HG02885 (cell line): ENCODE measurements around the gene INPP5F.
"Not testable (repeated sequence)": the region's sequence is repeated elsewhere in the genome, so short reads cannot be mapped to it uniquely, and the experiment has no call there.

Experiments
- ATAC-seq: cut with Tn5 transposase; IDR thresholded peaks from one replicate; pipeline ENCODE4 v1.9.1; 2021; ENCODE audit warnings: mild to moderate bottlenecking; ENCODE audit not compliant: unreplicated experiment, poor library complexity

Gene INPP5F

DNA sequence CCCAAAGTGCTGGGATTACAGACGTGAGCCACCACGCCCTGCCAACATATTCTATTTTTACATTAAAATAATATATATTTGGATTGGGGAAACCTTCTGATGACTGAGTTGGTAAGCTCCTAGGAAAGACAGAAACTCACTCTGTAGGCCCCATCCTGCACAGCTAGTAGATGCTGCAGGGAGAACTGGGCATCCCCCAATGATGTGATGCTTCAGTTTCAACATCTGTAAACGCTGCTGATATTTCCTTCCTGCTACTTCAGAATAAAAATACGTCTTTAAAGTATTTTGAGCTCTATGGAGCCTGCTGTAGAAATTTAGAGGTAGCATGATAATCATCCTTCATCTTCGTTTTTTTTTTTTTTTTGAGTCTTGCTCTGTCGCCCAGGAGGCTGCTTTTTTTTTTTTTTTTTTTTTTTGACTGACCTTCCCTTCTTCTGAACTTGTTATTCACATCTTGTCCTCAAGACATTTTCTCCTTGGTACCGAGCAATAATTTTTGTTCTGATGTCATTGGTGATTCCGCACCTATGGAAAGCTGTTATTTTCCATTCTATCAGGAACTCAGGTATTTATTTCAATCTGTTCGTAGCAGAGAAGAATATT, 21.8 kb upstream of the INPP5F start:
- ATAC-seq = no peak

DNA sequence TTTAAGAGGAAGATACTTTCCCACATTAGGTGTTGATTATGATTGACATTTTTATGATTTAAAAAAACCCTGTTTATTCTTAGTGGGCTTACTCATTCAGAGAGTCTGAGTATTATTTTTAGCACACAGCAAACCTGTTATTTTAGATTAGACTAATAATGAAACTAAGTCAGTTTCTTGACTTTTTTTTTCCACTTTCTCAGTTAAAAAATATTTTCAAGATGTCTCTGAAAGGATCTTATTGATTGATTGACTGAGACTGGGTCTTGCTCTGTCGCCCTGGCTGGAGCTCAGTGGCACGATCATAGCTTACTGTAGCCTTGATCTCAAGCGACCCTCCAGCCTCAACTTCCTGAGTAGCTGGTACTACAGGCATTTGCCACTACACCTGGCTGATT, 20.4 kb upstream of the INPP5F start:
- peak; percentile 39 for ATAC-seq

DNA sequence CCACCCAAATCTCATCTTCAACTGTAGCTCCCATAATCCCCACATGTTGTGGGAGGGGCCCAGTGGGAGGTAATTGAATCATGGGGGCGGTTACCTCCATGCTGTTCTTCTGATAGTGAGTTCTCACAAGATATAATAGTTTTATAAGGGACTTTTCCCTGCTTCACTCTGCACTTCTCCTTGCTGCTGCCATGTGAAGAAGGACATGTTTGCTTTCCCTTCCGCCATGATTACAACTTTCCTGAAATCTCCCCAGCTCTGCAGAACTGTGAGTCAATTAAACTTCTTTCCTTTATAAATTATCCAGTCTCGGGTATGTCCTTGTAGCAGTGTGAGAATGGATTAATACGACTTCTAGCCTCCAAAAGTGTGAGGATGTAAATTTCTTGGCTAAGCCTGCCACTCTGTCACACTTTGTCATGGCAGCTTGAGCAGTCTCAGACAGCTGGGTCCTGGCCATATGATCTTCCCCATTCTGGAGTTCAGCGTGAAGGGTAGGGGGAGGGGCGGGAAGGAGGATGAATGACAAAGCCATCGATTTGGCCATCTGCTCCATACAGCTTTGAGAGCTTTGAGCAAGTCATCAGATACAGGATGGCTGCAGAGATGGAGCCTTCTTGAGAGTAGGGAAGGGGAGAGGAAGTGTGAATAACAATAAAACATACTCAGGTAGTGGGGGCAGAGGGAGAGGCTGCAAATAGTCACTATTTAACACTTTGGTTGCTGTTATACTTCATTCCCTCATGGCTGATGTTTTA, 19.1 kb upstream of the INPP5F start:
- ATAC-seq = no peak

DNA sequence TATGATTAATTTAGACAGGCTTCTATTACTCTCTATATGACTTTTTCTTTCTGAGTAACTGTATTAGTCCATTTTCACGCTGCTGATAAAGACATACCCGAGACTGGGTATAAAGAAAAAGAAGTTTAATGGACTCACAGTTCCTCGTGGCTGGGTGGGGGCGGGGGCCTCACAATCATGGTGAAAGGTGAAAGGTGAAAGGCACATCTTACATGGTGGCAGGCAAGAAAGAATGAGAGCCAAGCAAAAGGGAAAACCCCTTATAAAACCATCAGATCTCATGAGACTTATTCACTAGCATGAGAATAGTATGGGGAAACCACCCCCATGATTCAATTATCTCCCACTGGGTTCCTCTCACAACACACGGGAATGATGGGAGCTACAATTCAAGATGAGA, 18.5 kb upstream of the INPP5F start:
- not testable (repeated sequence) for ATAC-seq

DNA sequence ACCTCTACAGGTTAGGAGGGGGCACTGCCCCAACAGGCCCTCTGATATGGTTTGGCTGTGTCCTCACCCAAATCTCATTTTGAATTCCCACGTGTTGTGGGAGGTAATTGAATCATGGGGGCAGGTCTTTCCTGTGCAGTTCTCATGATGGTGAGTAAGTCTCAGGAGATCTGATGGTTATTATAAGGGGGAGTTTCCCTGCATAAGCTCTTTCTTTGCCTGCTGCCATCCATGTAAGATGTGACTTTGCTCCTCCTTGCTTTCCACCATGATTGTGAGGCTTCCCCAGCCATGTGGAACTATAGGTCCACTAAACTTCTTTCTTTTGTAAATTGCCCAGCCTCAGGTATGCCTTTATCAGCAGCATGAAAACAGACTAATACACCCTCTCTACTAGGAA, 14.9 kb upstream of the INPP5F start:
- not testable (repeated sequence) for ATAC-seq

DNA sequence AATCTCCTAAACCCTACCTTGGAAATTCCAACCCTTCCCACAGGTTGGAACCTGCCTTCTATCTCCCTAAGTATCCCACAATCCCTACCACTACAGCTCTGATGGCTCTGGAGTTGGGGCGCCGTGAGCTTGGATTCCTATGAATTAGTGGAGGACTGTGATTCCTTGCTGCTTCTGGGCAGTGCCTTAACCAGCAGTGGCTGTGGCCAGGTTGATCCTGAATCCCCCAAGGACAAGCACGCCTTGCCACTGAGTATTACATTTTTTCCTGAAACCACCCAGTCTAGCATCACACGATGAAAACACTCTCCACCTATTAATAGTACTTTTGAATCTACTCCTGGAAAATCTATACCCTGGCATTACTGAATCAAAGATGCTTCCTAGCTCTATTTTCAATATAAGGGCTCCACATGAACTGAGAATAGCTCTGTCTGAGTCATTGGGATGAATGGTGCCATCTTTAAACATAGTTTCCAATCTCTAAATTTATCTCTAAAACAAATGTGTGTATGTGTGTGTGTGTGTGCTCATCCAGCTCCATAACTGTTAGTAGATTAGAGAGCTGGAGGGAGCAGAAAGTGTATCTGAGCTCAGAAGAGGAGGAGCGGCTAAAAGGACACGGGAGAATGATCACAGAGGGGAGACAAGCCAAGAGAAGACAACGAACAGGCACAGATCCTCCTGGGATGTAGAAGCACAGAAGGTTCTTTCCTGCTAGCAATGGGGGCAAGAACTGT, 11.9 kb upstream of the INPP5F start:
- ATAC-seq = no peak

DNA sequence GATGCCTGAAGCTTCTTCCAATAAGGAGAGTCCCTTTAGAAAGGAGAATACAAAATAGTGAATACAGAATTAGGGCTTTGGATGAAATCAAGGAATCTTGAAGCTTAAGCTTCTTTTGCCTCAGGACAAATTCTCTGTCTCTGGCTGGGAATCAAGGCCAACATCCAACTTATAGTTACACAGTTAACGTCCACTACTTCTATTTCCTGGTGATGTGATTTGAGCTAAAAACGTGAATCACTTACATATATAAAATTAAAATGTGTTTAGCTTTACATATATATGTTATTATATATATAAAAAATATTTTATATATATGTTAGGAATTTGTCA, 11.4 kb upstream of the INPP5F start:
- ATAC-seq = no peak

DNA sequence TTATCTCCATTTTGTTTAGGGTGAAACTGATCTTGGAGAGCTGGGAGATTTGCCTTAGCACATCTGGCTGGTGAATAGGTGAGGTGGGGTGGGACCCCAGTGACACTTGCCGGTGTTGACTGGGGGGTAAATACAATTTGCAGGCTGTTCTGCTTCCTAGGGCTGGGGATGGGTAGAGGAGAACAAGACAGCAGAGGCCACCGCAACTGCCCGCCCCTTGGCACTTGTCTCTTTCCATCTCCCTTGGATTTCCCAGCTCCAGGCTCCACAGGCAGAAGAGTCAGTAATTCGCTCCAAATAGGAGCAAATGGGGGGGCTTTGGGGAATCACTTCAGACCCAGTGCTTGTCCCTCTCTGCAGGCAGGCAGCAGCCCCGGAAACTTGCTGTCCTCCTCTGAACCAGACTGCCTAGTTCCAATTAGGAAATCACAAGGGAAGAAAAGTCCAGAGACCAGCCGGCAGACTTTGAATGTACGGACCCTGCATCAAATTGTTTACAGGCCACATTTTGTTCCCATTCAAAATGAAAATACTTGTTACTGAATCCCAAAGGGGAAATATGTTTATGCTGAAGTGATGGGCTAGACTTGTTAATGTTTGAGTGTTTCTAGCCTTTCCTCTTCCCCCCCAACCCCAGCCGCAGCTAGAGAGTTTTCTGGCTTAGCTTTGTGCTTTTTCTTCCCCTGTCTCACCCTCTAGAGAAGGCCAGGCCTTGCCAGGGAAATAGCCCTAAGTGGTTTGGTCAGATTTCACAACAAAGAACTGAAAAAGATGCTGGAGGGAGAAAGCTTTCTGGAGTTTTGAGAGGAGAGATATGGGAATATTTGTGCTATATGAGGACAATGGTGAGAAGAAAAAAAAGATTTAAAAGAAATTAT, 10.0 kb upstream of the INPP5F start:
- ATAC-seq = no peak

DNA sequence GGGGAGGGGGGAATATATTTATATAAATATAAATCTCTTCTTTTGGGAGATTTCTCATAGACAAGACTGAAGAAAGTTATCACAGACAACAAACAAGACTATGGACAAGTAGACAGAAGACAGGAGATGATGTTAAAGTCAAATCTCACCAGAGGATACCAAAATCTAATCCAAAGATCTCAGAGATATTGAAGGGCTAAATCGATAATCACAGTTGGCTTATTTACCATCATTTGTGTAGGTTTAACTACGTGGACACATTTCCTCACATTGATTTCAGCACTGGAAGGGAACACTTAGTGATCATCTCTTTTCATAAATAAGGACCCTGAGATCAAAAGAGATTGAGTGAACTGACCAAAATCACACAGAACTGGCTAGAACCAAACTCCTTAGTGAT, 2.7 kb upstream of the INPP5F start:
- no peak for ATAC-seq

DNA sequence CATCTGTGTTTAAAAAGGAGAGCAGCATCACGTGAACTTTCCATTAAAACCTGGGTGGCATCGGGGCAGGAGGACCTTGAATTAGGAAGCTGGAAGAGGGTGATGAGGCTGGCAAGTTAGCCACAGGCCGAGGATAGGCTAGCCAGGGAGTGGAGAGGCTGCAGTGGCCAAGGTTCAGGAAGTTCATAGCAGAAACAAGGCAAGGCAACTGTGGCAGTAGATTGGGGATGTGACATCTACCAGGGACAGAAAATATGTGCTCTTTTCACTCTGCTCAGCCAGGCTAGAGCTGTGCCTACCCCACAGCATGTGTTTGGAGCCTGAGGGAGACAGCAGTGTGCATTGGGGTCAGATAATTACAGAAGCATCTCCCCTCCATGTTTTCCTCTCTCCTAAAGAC, 2.2 kb upstream of the INPP5F start:
- ATAC-seq = no peak

DNA sequence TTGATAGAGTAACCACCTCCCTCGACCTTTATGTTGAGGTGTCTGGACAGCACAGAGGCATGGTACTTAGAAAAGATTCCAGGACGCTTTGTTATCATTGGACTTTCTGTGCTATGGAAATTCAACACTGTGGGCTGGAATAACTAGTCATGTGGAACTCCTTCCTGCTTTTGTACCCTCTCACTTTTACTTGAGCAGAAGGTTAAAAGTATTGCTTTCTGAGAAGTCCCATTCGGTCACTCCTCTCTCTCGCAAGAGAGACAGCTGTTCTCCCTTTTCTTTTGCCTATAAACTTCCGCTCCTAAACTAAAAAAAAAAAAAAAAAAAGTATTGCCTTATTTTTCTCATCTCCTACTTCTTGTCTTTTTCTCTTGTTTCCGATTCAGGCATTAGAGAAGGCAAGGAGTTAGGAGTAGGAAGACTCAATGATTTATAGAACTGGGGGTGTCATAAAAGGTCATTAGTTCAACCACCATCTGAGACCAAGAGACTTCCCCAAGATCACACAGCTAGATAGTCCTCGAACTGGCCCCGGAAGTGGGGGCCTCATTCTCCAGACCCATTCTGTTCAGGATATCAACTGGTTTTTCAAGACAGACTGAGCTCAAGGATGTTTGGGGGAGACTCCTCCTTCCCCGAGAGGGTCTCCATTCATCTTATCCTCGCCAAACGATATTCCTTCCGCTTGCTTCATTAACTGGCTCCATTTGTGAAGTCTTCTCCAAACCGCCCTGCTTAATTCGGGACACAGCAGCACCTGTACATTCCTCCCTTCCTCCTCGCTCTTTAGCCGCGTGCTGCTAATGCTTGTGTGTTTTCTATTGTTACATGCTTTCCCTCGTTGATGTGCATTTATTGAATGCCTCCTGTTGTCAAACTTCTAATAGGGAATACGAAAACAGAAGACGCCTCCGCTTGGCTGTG, 995 bp upstream of the INPP5F start:
- peak; percentile 1 for ATAC-seq

DNA sequence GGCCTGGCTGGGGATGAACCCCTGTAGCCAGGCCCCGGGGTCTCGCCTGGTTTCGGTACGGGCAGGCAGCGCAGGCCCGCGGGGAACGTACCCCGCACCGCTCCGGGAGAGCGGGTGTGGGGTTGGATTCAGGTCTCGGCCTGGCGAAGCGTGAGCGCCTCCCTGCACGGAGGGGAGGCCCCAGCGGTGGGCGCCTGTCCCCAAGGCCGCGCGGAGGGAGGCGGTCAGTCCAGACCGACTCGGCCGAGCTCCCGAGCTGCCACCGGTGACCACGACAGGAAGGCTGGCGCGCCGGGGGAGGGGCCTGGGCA, 378 bp upstream of the INPP5F start:
- no peak for ATAC-seq

DNA sequence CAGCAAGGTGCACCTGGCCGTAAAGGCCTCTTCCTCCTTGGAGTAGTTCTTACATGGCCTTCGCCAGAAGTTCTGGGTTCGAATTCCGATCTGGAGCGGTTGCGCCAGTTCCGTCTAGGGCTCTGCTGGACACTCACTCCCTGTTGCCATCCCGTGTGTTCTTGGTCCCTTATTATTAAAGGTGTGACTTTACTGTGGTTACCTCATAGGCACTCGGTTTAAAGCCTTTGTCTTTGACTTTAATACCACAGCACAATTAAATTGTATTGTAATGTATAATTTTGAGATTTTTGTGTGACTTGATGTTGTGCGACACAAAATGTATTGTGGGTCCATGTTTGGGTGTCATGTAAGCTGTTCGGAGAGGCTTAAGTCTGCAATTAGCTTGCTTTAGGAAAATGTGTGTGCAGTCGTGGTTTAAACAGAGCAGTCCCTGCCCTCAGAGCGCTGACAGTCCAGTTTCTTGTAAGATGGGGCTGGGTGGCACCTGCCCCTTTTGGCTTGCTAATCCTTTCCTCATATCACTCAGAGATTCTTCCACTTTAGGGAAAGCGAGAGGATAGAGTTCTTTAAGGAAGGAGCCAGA, 919 bp downstream of the INPP5F start:
- no peak for ATAC-seq

DNA sequence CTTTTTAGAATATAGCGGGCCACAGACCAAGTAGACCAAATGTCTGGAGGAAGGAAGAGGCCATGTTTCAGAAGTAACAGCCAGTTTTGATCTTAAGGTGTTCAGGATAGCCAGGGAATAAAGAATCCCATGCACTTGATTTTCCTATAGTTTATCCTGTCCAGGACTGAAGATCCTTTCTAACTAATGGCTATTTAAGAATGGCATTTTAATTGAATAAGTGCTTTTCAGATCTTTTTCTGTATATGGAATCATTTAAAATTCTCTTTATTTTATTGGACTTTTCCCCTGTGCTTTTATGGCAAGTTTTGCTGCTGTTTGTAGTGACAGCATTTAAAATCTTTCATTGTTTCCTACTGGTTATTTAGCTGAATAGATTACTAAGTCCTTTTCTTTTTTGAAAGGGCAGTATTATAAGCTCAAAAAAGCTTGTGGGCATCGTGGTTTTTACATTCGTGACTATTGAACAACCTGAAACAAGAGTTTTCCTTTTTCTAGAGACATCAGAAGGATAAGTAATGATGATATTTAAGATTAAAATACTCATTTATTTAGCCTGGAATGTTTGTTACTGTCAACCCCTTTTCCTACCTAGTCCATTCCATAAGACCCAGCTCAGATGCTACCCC, 2.4 kb downstream of the INPP5F start:
- ATAC-seq = no peak

DNA sequence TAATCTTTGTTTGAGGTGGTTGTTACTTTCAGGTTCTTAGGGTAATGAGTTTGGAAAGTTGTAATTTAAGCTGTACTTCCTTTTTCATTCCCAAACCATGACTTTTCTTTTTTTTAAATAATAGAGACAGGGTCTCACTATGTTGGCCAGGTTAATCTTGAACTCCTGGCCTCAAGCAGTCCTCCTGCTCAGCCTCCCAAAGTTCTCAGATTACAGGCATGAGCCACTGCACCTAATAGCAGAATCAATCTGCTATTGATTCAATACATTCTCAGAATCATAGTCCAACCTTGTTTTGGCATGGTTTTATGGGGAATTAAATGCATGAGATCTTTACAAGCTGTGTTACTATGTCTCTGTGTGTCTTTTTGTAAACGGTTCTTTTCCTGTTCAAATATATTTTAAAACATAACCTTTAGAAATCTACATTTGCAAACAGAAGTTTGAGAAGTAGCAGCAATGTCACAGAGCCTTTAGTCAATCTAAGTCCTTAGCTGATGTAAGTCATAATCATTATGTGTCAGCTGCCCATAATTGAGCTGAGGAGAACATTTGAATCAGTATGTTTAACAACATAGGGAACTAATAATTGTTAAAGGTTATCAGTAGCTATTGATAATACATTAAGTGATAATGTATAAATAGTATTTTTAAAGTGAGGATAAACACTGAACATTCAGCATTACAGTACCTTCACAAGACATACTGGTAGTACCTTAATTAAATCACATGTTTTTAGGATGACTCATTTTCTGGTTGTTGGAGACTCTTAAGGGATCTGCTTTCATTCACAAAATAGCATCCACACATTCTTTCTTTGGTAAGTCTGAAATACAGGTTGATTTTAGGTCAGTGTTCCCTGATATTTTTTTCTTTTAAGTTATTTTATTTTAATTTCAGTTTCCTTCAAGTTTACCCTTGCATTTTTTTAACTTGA, 8.8 kb downstream of the INPP5F start:
- no peak for ATAC-seq

DNA sequence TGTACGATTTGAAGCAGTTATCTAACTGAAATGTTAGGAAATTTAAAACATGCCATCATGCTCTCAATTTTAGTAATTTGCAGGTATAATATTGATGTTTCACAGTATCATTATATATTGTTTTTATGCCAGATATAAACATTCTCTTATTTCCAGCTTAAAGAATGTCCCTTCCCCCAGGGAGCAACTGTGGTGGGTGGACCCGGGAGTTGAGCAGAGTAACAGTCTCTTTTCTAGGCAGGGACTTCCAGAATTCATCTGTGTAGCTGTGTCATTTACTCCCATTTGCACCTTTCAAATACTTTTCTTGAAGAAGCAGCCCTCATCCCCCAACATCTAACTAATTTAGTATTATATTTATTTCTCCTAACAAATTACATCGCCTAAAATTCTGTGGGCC, 9.6 kb downstream of the INPP5F start:
- no peak for ATAC-seq

DNA sequence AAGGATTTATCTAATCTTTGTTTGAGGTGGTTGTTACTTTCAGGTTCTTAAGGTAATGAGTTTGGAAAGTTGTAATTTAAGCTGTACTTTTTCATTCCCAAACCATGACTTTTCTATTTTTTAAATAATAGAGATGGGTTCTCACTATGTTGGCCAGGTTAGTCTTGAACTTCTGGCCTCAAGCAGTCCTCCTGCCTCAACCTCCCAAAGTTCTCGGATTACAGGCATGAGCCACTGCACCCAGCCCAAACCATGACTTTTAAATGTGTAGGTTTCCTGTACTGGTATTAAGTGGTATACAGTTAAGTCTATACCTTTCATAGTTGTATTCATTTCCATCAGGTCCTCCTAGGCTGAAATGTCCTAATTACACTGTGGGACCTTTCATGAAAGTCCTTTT, 10.4 kb downstream of the INPP5F start:
- no peak for ATAC-seq

DNA sequence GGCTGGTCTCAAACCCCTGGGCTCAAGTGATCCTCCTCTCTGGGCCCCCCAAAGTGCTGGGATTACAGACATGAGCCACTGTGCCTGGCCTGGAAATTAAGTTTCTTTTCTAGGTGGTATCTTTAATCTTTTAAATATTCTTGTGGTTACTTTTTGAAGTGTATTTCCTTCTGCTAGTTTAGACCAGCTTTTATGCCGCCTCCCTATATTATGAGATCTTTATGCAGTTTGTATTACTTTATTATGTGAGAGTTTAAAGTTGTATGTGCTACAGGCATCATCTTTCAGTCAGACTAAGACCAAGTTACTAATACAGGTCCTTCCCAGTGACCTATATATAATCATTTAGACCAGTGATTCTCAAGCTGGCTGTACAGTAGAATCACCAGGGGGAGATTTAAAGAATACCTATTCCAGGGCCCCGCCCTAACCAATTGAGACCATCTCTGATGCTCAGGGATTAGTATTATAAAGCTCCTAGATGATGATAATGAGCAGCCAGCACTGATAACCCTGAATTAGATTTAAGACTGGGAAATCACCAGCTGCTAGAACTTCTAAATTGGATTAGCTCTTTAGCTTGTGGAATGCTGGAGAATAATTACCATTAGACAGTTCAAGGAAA, 11.3 kb downstream of the INPP5F start:
- ATAC-seq = no peak
